Measurements from ENCODE around the gene USP30.

USP30 gene

GRCh38 chr12:109057376-109057775, 5.0 kb downstream of the USP30 start:
- Histone ChIP-seq H3K27me3 (ENCODE audit: insufficient read depth, low read depth) (no peaks in the 10 kb centered on the region), H3K36me3 (ENCODE audit: insufficient read depth) (no peaks in the 10 kb centered on the region), H3K4me1 (ENCODE audit: low read depth, poor library complexity, severe bottlenecking) (peaks cover 9% of the 10 kb centered on the region), H3K79me2 (ENCODE audit: insufficient read depth, low read depth) (no peaks in the 10 kb centered on the region), H3K4me3 (IDR thresholded peaks at IDR 0.05; ENCODE audit: insufficient read depth, low read depth, low read length) (no peak overlapping the region), H3K9ac (no peak overlapping the region), H2AFZ (ENCODE audit: low read depth) (no peak overlapping the region), H3K27ac (no peak overlapping the region), H4K20me1 (ENCODE audit: insufficient read depth) (no peaks in the 10 kb centered on the region), H3K4me2 (no peak overlapping the region)
- no peak for TF ChIP-seq CTCF (conservative IDR thresholded peaks at IDR 0.05; ENCODE audit: low read depth, low read length)

GRCh38 chr12:109058773-109059172, 6.4 kb downstream of the USP30 start:
- Histone ChIP-seq H3K36me3 (ENCODE audit: insufficient read depth) (no peaks in the 10 kb centered on the region), H3K4me2 (no peak overlapping the region), H3K27me3 (ENCODE audit: insufficient read depth, low read depth) (no peaks in the 10 kb centered on the region), H3K4me3 (IDR thresholded peaks at IDR 0.05; ENCODE audit: insufficient read depth, low read depth, low read length) (no peak overlapping the region), H4K20me1 (ENCODE audit: insufficient read depth) (no peaks in the 10 kb centered on the region), H3K4me1 (ENCODE audit: low read depth, poor library complexity, severe bottlenecking) (peaks cover 9% of the 10 kb centered on the region), H3K27ac (no peak overlapping the region), H3K79me2 (ENCODE audit: insufficient read depth, low read depth) (no peaks in the 10 kb centered on the region), H3K9ac (no peak overlapping the region), H2AFZ (ENCODE audit: low read depth) (no peak overlapping the region)
- TF ChIP-seq CTCF (conservative IDR thresholded peaks at IDR 0.05; ENCODE audit: low read depth, low read length): no peak

GRCh38 chr12:109064143-109064542, 11.8 kb downstream of the USP30 start:
- no peak overlapping the region for H3K4me3 ChIP-seq (IDR thresholded peaks at IDR 0.05; ENCODE audit: insufficient read depth, low read depth, low read length)
- no peaks in the 10 kb centered on the region for H3K36me3 ChIP-seq (ENCODE audit: insufficient read depth)
- no peaks in the 10 kb centered on the region for H3K4me1 ChIP-seq (ENCODE audit: low read depth, poor library complexity, severe bottlenecking)
- H4K20me1 ChIP-seq (ENCODE audit: insufficient read depth): no peaks in the 10 kb centered on the region
- H2AFZ ChIP-seq (ENCODE audit: low read depth): no peak overlapping the region
- no peak overlapping the region for H3K4me2 ChIP-seq
- H3K9ac ChIP-seq: no peak overlapping the region
- H3K27ac ChIP-seq: no peak overlapping the region
- no peak for TF ChIP-seq CTCF (conservative IDR thresholded peaks at IDR 0.05; ENCODE audit: low read depth, low read length)
- no peaks in the 10 kb centered on the region for H3K79me2 ChIP-seq (ENCODE audit: insufficient read depth, low read depth)
- no peaks in the 10 kb centered on the region for H3K27me3 ChIP-seq (ENCODE audit: insufficient read depth, low read depth)

GRCh38 chr12:109065154-109065852, 12.9 kb downstream of the USP30 start:
- Histone ChIP-seq H3K79me2 (ENCODE audit: insufficient read depth, low read depth) (no peaks in the 10 kb centered on the region), H3K27ac (no peak overlapping the region), H4K20me1 (ENCODE audit: insufficient read depth) (no peaks in the 10 kb centered on the region), H2AFZ (ENCODE audit: low read depth) (no peak overlapping the region), H3K9ac (no peak overlapping the region), H3K4me3 (IDR thresholded peaks at IDR 0.05; ENCODE audit: insufficient read depth, low read depth, low read length) (no peak overlapping the region), H3K27me3 (ENCODE audit: insufficient read depth, low read depth) (no peaks in the 10 kb centered on the region), H3K36me3 (ENCODE audit: insufficient read depth) (no peaks in the 10 kb centered on the region), H3K4me2 (no peak overlapping the region), H3K4me1 (ENCODE audit: low read depth, poor library complexity, severe bottlenecking) (no peaks in the 10 kb centered on the region)
- TF ChIP-seq CTCF (conservative IDR thresholded peaks at IDR 0.05; ENCODE audit: low read depth, low read length): no peak

All from KMS-11 (cell line).